DND-41 (cell line): ENCODE results near the gene SSTR4.

ENCODE experiments used
- ATAC-seq: fragments of 200-7000 bp; cut with Tn5 transposase; 3 replicates; pipeline ENCODE4 v1.9.1; 2021; ENCODE audit warnings: low read depth; ENCODE audit not compliant: insufficient read depth
- DNase-seq: peaks from one replicate; pipeline ENCODE4 v3.0.0-alpha.2; 2020
- H2AFZ ChIP-seq: 2 replicates; pipeline ENCODE4 v1.6.0; 2012; ENCODE audit warnings: low read depth, low read length
- H3K27ac ChIP-seq: 2 replicates; pipeline ENCODE4 v1.5.1; 2012; ENCODE audit warnings: low read length, inconsistent platforms
- H3K27me3 ChIP-seq: fragments of 200-600 bp; sonication (generic); 2 replicates; pipeline ENCODE4 v1.6.0; 2012; ENCODE audit warnings: low read length, mild to moderate bottlenecking, inconsistent platforms; ENCODE audit not compliant: insufficient read depth, poor library complexity
- H3K36me3 ChIP-seq: 2 replicates; pipeline ENCODE4 v1.5.1; 2012; ENCODE audit warnings: low read length, inconsistent platforms; ENCODE audit not compliant: insufficient read depth
- H3K4me1 ChIP-seq: 2 replicates; pipeline ENCODE4 v1.5.1; 2012; ENCODE audit warnings: mild to moderate bottlenecking, low read length; ENCODE audit not compliant: insufficient read depth
- H3K4me2 ChIP-seq: 2 replicates; pipeline ENCODE4 v1.6.0; 2012; ENCODE audit warnings: mild to moderate bottlenecking, moderate library complexity, low read length, inconsistent platforms; ENCODE audit not compliant: insufficient read depth
- H3K4me3 ChIP-seq, 2 experiments: fragments of 200-600 bp in 1 of 2; shearing (Covaris generic) in 1 of 2; 2 replicates each; pipeline ENCODE4 v1.5.1; 2012 to 2016; ENCODE audit warnings: inconsistent platforms in 2 of 2, low read length in 2 of 2, mild to moderate bottlenecking in 2 of 2, low read depth in 1 of 2, moderate library complexity in 1 of 2
- H3K79me2 ChIP-seq: 2 replicates; pipeline ENCODE4 v1.6.0; 2012; ENCODE audit warnings: low read length, inconsistent platforms; ENCODE audit not compliant: insufficient read depth
- H3K9ac ChIP-seq: 2 replicates; pipeline ENCODE4 v1.6.0; 2012; ENCODE audit warnings: low read depth, mild to moderate bottlenecking, inconsistent platforms, low read length, moderate library complexity
- H3K9me3 ChIP-seq: 2 replicates; pipeline ENCODE4 v1.5.1; 2012; ENCODE audit warnings: low read length, moderate library complexity, mild to moderate bottlenecking, inconsistent platforms; ENCODE audit not compliant: insufficient read depth, severe bottlenecking
- H4K20me1 ChIP-seq: 2 replicates; pipeline ENCODE4 v1.6.0; 2012; ENCODE audit warnings: low read length; ENCODE audit not compliant: insufficient read depth
- CTCF ChIP-seq: IDR thresholded peaks from 2 replicates; pipeline ENCODE4 v1.5.1; 2012; ENCODE audit warnings: borderline replicate concordance, low read length, moderate library complexity, mild to moderate bottlenecking; ENCODE audit not compliant: poor library complexity, severe bottlenecking; ENCODE audit errors: extremely low read depth
- EZH2 ChIP-seq: IDR thresholded peaks from 3 replicates; pipeline ENCODE4 v1.6.1; 2012; ENCODE audit warnings: borderline replicate concordance, low read depth, mild to moderate bottlenecking, moderate library complexity, low read length, inconsistent platforms; ENCODE audit not compliant: severe bottlenecking

SSTR4 gene

GRCh38 chr20:23047738-23048214, 12.7 kb downstream of the SSTR4 start:
- H3K27me3 ChIP-seq, result no peaks in the 10 kb centered on the region
- no peak overlapping the region for H3K4me3 ChIP-seq
- H2AFZ ChIP-seq, result no peak overlapping the region
- DNase-seq (no peak), ATAC-seq (no peak)
- H3K79me2 ChIP-seq, result no peaks in the 10 kb centered on the region
- no peaks in the 10 kb centered on the region for H4K20me1 ChIP-seq
- no peak overlapping the region for H3K27ac ChIP-seq
- TF ChIP-seq EZH2 (no peak), CTCF (no peak)
- H3K36me3 ChIP-seq, result no peaks in the 10 kb centered on the region
- no peaks in the 10 kb centered on the region for H3K9me3 ChIP-seq
- H3K4me2 ChIP-seq, result no peak overlapping the region
- no peaks in the 10 kb centered on the region for H3K4me1 ChIP-seq
- H3K9ac ChIP-seq, result no peak overlapping the region

DNA sequence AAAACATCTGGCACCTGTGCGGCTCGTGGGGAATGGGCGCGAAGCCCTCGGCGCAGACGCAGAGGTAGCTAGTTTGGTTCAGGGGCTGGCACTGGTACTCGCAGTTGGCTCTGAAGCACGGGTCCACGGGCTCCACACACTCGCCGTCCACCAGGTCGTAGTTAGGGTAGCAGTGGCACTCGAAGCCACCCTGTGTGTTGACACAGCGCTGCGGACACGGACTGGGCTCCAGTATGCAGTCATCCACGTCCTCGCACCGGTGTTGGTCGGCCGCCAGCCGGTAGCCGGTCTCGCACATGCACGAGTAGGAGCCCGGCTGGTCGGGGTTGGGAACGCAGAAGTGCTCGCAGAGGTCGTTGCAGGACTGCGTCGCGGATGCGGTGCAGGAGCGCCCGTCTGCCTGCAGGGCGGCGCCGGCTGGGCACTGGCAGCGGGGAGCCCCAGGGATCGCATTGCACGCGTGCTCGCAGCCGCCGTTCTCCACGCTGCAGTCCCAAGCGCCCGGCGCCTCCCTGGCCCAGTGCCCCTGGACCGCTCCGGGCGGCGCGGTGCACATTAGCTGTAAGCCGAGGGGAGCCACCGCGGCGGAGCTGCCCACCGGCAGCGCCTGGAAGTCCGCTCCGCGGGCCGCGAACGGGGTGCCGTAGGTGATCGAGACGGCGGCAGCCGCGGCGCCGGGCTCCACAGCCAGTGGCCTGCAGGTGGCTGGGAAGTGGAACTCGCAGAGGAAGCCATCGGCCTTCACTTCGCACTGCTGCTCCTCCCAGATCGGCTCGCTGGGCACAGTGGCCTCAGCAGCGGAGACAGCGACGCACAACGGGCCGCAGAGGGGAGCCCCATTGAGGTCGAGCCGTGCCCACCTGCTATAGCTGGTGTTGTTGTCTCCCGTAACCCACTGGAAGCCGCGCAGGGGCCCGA, 13.4 kb downstream of the SSTR4 start:
- Histone ChIP-seq H2AFZ (no peak overlapping the region), H3K27me3 (no peaks in the 10 kb centered on the region), H3K4me2 (no peak overlapping the region), H3K36me3 (no peaks in the 10 kb centered on the region), H3K4me1 (no peaks in the 10 kb centered on the region), H3K79me2 (no peaks in the 10 kb centered on the region), H3K9me3 (no peaks in the 10 kb centered on the region), H3K4me3 (no peak overlapping the region), H3K9ac (no peak overlapping the region), H4K20me1 (no peaks in the 10 kb centered on the region), H3K27ac (no peak overlapping the region)
- no peak for DNase-seq
- ATAC-seq, result no peak
- TF ChIP-seq CTCF (peak; percentile 51), EZH2 (no peak)

- Histone ChIP-seq H3K27ac (no peak within 1 kb of the TSS), H3K36me3 (no peaks in the 10 kb centered on the region), H3K9me3 (no peaks in the 10 kb centered on the region), H3K4me1 (no peaks in the 10 kb centered on the region), H3K27me3 (no peaks in the 10 kb centered on the region), H3K9ac (no peak within 1 kb of the TSS), H3K79me2 (no peaks in the 10 kb centered on the region), H2AFZ (no peak within 1 kb of the TSS), H3K4me3 (no peak within 1 kb of the TSS), H4K20me1 (no peaks in the 10 kb centered on the region), H3K4me2 (no peak within 1 kb of the TSS)
- TF ChIP-seq CTCF (no peak), EZH2 (no peak)
- no peak for ATAC-seq
- no peak for DNase-seq
Observed at GRCh38 chr20:23049201-23050075, 14.3 kb downstream of the SSTR4 start, which contains the start of gene THBD. Gene THBD, minus strand, starts transcription at chr20:23049672. Its CDS starts 168 bp downstream, at chr20:23049504.
